ENCODE measurements around the gene TNFAIP3.

The TNFAIP3 gene

DNA sequence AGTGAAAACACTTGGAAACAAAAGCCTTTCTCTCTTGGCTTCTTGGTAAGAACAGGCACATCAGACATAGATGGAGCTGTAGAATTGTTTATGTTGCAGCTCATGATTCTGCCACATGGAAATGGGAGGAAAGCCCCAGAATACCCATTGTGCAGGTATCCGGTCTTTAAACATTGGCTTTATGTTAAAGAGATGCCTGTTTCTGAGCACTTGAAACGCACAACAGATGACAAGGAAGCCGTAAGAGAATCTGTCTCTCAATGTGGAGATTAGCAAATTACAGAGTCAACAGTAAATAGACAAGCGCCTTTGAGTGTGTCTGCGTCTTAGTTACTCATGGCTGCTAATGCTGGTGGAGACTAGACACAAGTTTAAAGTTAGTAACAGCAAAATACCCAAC lies 10.5 kb downstream of the TNFAIP3 start:
- Histone ChIP-seq H3K36me3 (ENCODE audit: insufficient read depth, low read length) (peaks cover 12% of the 10 kb centered on the region; the same call in 1 of the 2 replicates), H3K9ac (ENCODE audit: insufficient read length) (no peak overlapping the region)
- no peak for TF ChIP-seq EZH2 (IDR thresholded peaks at IDR 0.05)
- no peak for TF ChIP-seq FOXP2 (optimal IDR thresholded peaks at IDR 0.05; ENCODE audit: control extremely low read depth, extremely low read length, insufficient read depth)
- TF ChIP-seq POLR2AphosphoS5 (IDR thresholded peaks at IDR 0.05; ENCODE audit: borderline replicate concordance, low read depth, low read length): no peak

DNA sequence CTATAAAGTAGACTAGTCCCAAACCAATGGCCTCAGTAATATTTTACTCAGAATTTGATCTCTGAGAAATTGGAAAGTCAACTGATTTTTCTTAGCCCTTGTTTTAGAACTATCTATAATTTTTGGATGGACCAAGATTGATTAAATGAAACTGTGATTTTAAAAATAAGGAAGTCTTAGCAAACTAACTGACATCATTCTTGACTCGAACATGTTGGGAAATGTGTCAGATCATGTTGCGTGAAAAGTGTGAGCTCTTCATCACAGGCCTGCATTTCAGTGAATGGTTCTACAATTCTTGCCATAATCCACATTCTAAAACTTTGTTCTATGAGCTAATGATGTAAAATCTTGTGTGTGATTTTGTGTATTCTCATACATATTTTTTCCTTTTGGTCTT lies 11.0 kb downstream of the TNFAIP3 start:
- Histone ChIP-seq H3K36me3 (ENCODE audit: insufficient read depth, low read length) (peaks cover 12% of the 10 kb centered on the region; the same call in 1 of the 2 replicates), H3K9ac (ENCODE audit: insufficient read length) (no peak overlapping the region), H3K27ac (no peak overlapping the region)

More for the DNA sequence above, 10.5 kb downstream of the TNFAIP3 start:
- no peak for DNase-seq (ENCODE audit: low read depth, low spot score)
- H3K27ac ChIP-seq: no peak overlapping the region
- H3K4me3 ChIP-seq: no peak overlapping the region
- no peaks in the 10 kb centered on the region for H3K9me3 ChIP-seq (ENCODE audit: low read depth, low read length)

DNA sequence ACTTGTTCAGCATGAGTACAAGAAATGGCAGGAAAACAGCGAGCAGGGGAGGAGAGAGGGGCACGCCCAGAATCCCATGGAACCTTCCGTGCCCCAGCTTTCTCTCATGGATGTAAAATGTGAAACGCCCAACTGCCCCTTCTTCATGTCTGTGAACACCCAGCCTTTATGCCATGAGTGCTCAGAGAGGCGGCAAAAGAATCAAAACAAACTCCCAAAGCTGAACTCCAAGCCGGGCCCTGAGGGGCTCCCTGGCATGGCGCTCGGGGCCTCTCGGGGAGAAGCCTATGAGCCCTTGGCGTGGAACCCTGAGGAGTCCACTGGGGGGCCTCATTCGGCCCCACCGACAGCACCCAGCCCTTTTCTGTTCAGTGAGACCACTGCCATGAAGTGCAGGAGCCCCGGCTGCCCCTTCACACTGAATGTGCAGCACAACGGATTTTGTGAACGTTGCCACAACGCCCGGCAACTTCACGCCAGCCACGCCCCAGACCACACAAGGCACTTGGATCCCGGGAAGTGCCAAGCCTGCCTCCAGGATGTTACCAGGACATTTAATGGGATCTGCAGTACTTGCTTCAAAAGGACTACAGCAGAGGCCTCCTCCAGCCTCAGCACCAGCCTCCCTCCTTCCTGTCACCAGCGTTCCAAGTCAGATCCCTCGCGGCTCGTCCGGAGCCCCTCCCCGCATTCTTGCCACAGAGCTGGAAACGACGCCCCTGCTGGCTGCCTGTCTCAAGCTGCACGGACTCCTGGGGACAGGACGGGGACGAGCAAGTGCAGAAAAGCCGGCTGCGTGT lies 11.6 kb downstream of the TNFAIP3 start:
- TF ChIP-seq EZH2 (IDR thresholded peaks at IDR 0.05) (no peak), POLR2AphosphoS5 (IDR thresholded peaks at IDR 0.05; ENCODE audit: borderline replicate concordance, low read depth, low read length) (no peak), FOXP2 (optimal IDR thresholded peaks at IDR 0.05; ENCODE audit: control extremely low read depth, extremely low read length, insufficient read depth) (no peak)
- H3K4me3 ChIP-seq: no peak overlapping the region
- no peak for DNase-seq (ENCODE audit: low read depth, low spot score)
- H3K36me3 ChIP-seq (ENCODE audit: insufficient read depth, low read length): peaks cover 12% of the 10 kb centered on the region; the same call in 1 of the 2 replicates
- H3K9me3 ChIP-seq (ENCODE audit: low read depth, low read length): no peaks in the 10 kb centered on the region
- no peak overlapping the region for H3K9ac ChIP-seq (ENCODE audit: insufficient read length)
- no peak overlapping the region for H3K27ac ChIP-seq

More for the DNA sequence above, 11.0 kb downstream of the TNFAIP3 start:
- H3K9me3 ChIP-seq (ENCODE audit: low read depth, low read length): no peaks in the 10 kb centered on the region
- no peak for TF ChIP-seq FOXP2 (optimal IDR thresholded peaks at IDR 0.05; ENCODE audit: control extremely low read depth, extremely low read length, insufficient read depth)
- TF ChIP-seq EZH2 (IDR thresholded peaks at IDR 0.05): no peak
- no peak for TF ChIP-seq POLR2AphosphoS5 (IDR thresholded peaks at IDR 0.05; ENCODE audit: borderline replicate concordance, low read depth, low read length)
- no peak for DNase-seq (ENCODE audit: low read depth, low spot score)
- no peak overlapping the region for H3K4me3 ChIP-seq

DNA sequence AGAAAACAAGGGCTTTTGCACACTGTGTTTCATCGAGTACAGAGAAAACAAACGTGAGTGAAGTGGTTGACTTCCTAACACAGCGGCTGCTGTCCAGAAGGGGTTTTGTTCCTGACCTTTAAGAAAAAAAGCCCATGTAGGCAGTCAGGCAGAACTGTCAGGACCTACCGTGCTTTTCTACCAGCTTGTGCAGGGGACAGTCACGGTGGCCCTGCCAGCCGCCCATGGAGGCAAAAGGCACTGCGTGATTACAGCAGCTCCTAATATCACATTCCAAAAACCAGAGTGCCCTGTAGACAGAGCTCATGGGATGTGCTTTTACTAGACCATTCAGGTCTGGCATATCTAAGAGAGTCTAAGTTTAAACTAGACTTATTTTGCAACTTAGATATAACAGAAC lies 12.2 kb downstream of the TNFAIP3 start:
- peaks cover 12% of the 10 kb centered on the region; the same call in 1 of the 2 replicates for H3K36me3 ChIP-seq (ENCODE audit: insufficient read depth, low read length)
- H3K9me3 ChIP-seq (ENCODE audit: low read depth, low read length): no peaks in the 10 kb centered on the region
- no peak overlapping the region for H3K9ac ChIP-seq (ENCODE audit: insufficient read length)
- no peak overlapping the region for H3K4me3 ChIP-seq
- no peak for DNase-seq (ENCODE audit: low read depth, low spot score)
- no peak for TF ChIP-seq EZH2 (IDR thresholded peaks at IDR 0.05)
- no peak for TF ChIP-seq FOXP2 (optimal IDR thresholded peaks at IDR 0.05; ENCODE audit: control extremely low read depth, extremely low read length, insufficient read depth)
- no peak for TF ChIP-seq POLR2AphosphoS5 (IDR thresholded peaks at IDR 0.05; ENCODE audit: borderline replicate concordance, low read depth, low read length)
- no peak overlapping the region for H3K27ac ChIP-seq

DNA sequence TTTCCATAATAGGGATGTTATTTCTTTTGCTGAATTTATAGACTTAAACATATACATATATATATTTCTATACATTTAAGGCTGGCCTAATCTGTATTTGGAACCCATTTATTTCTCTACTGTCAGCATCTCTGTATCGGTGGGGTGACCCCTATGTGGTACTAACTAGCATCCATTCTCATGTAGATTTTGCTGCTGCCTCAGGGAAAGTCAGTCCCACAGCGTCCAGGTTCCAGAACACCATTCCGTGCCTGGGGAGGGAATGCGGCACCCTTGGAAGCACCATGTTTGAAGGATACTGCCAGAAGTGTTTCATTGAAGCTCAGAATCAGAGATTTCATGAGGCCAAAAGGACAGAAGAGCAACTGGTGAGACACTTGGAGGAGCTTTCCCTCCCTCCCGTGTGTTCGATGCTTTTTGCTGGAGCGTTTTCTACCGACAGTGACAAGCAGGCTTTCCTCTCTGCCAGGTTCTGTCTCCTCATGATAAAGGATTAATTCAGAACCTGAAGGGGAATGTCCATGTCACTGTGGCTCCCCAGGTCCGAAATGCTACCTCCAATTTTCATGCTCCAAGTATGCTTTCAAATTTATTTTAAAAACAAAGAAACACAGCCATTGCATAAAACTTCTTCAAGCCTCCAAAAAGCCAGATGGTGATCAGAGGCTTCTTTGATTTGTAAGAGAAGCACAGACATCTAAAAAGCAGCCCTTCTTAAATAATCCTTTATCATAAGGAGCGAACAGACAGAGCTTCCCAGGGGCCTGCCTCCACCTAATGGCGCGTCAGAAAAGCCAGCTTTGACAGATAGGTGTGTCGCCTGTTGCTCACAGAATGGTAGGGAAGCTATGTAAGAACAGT lies 13.1 kb downstream of the TNFAIP3 start:
- H3K9ac ChIP-seq (ENCODE audit: insufficient read length): no peak overlapping the region
- no peak overlapping the region for H3K27ac ChIP-seq
- no peaks in the 10 kb centered on the region for H3K9me3 ChIP-seq (ENCODE audit: low read depth, low read length)
- DNase-seq (ENCODE audit: low read depth, low spot score): no peak
- no peak overlapping the region for H3K4me3 ChIP-seq
- no peak for TF ChIP-seq FOXP2 (optimal IDR thresholded peaks at IDR 0.05; ENCODE audit: control extremely low read depth, extremely low read length, insufficient read depth)
- no peak for TF ChIP-seq POLR2AphosphoS5 (IDR thresholded peaks at IDR 0.05; ENCODE audit: borderline replicate concordance, low read depth, low read length)
- TF ChIP-seq EZH2 (IDR thresholded peaks at IDR 0.05): no peak
- H3K36me3 ChIP-seq (ENCODE audit: insufficient read depth, low read length): peaks cover 12% of the 10 kb centered on the region; the same call in 1 of the 2 replicates

DNA sequence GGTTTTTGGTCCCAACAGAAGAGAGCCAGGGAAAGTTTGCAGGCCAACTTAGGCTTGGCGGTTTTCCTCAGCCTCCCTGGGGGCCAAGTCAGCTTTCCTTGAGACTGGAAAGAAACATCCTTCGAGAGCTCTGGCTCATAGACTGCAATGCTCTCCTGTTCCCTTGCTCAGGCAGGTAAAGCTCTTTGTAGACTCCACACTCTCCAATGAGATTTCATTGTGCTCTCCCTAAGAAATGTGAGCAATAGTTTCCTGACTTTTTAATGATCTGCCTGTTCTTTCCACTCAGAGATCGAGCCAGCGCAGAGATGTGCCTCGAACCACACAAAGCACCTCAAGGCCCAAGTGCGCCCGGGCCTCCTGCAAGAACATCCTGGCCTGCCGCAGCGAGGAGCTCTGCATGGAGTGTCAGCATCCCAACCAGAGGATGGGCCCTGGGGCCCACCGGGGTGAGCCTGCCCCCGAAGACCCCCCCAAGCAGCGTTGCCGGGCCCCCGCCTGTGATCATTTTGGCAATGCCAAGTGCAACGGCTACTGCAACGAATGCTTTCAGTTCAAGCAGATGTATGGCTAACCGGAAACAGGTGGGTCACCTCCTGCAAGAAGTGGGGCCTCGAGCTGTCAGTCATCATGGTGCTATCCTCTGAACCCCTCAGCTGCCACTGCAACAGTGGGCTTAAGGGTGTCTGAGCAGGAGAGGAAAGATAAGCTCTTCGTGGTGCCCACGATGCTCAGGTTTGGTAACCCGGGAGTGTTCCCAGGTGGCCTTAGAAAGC lies 13.9 kb downstream of the TNFAIP3 start:
- DNase-seq (ENCODE audit: low read depth, low spot score): no peak
- Histone ChIP-seq H3K9ac (ENCODE audit: insufficient read length) (no peak overlapping the region), H3K9me3 (ENCODE audit: low read depth, low read length) (no peaks in the 10 kb centered on the region), H3K36me3 (ENCODE audit: insufficient read depth, low read length) (peaks cover 7% of the 10 kb centered on the region; the same call in 1 of the 2 replicates), H3K4me3 (no peak overlapping the region), H3K27ac (no peak overlapping the region)
- no peak for TF ChIP-seq FOXP2 (optimal IDR thresholded peaks at IDR 0.05; ENCODE audit: control extremely low read depth, extremely low read length, insufficient read depth)
- TF ChIP-seq POLR2AphosphoS5 (IDR thresholded peaks at IDR 0.05; ENCODE audit: borderline replicate concordance, low read depth, low read length): no peak
- no peak for TF ChIP-seq EZH2 (IDR thresholded peaks at IDR 0.05)

DNA sequence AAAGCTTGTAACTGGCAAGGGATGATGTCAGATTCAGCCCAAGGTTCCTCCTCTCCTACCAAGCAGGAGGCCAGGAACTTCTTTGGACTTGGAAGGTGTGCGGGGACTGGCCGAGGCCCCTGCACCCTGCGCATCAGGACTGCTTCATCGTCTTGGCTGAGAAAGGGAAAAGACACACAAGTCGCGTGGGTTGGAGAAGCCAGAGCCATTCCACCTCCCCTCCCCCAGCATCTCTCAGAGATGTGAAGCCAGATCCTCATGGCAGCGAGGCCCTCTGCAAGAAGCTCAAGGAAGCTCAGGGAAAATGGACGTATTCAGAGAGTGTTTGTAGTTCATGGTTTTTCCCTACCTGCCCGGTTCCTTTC lies 14.4 kb downstream of the TNFAIP3 start:
- TF ChIP-seq POLR2AphosphoS5 (IDR thresholded peaks at IDR 0.05; ENCODE audit: borderline replicate concordance, low read depth, low read length) (no peak), EZH2 (IDR thresholded peaks at IDR 0.05) (no peak), FOXP2 (optimal IDR thresholded peaks at IDR 0.05; ENCODE audit: control extremely low read depth, extremely low read length, insufficient read depth) (no peak)
- Histone ChIP-seq H3K4me3 (no peak overlapping the region), H3K9me3 (ENCODE audit: low read depth, low read length) (no peaks in the 10 kb centered on the region), H3K9ac (ENCODE audit: insufficient read length) (no peak overlapping the region), H3K36me3 (ENCODE audit: insufficient read depth, low read length) (peaks cover 7% of the 10 kb centered on the region; the same call in 1 of the 2 replicates), H3K27ac (no peak overlapping the region)
- no peak for DNase-seq (ENCODE audit: low read depth, low spot score)
